NT2/D1 (cell line): Measurements from ENCODE around the gene MACF1.

Source experiments
- SUZ12 ChIP-seq: IDR thresholded peaks from 2 replicates; pipeline ENCODE4 v1.6.1; 2011; ENCODE audit not compliant: insufficient read length, insufficient read depth; ENCODE audit errors: extremely low read depth
- ZNF274 ChIP-seq: IDR thresholded peaks from 2 replicates; pipeline ENCODE4 v1.6.1; 2011; ENCODE audit warnings: mild to moderate bottlenecking, low read depth, low read length

DNA sequence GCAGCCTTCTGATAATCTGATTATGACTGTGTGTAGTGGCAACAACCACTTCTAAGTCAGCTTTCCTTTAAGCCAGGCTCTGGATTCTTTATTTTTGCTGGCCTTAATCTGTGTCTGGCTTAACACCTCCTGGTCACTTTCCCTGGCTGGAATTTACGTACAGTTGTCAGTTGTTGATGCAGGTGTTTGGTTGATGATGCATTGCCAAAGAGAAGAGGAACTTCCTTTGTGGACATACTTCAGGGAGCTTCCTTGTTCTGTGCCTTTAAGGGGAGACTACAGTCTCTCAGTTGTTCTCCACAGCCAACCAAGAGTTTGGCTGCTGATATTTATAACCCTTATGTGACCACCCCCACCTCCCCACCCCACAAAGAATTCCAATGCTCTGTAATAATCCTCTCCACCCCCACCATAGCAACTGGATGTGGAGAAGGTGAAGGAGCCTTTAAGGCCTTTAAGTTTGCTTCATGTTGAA, 190.9 kb downstream of the MACF1 start:
- no peak for TF ChIP-seq SUZ12
- no peak for TF ChIP-seq ZNF274
